Effector memory CD4-positive, alpha-beta T cell (primary cell): ENCODE measurements around the gene C6orf47.

ENCODE experiments used
- DNase-seq, 3 donors: peaks; one replicate each; pipeline ENCODE4 v3.0.0-alpha.2; 2020
- H3K27ac ChIP-seq: 2 replicates; pipeline ENCODE4 v1.7.0; 2013; ENCODE audit warnings: mild to moderate bottlenecking, low read length, moderate library complexity; ENCODE audit not compliant: insufficient read depth, poor library complexity, severe bottlenecking
- H3K27me3 ChIP-seq: replicated peaks from 2 replicates; pipeline ENCODE4 v1.7.0; 2013; ENCODE audit warnings: mild to moderate bottlenecking, low read length; ENCODE audit not compliant: insufficient read depth, control insufficient read depth, poor library complexity, severe bottlenecking
- H3K36me3 ChIP-seq: 2 replicates; pipeline ENCODE4 v1.7.0; 2013; ENCODE audit warnings: mild to moderate bottlenecking, low read length, moderate library complexity; ENCODE audit not compliant: control insufficient read depth, insufficient read depth
- H3K4me1 ChIP-seq: 2 replicates; pipeline ENCODE4 v1.7.0; 2013; ENCODE audit warnings: low read length, mild to moderate bottlenecking; ENCODE audit not compliant: control insufficient read depth, insufficient read depth, poor library complexity, severe bottlenecking
- H3K4me3 ChIP-seq: 2 replicates; pipeline ENCODE4 v1.7.0; 2013; ENCODE audit warnings: low read length, low read depth, mild to moderate bottlenecking; ENCODE audit not compliant: insufficient read depth, poor library complexity, severe bottlenecking
- H3K9me3 ChIP-seq: 2 replicates; pipeline ENCODE4 v1.7.0; 2013; ENCODE audit warnings: mild to moderate bottlenecking, low read length, moderate library complexity; ENCODE audit not compliant: control insufficient read depth

The C6orf47 gene

GRCh38 chr6:31634131-31634530, 26.4 kb downstream of the C6orf47 start:
- Histone ChIP-seq H3K27me3 (no peaks in the 10 kb centered on the region), H3K27ac (no peak overlapping the region), H3K9me3 (no peaks in the 10 kb centered on the region), H3K36me3 (peaks cover 94% of the 10 kb centered on the region), H3K4me1 (no peaks in the 10 kb centered on the region), H3K4me3 (no peak overlapping the region)
- DNase-seq, result no peak

- Histone ChIP-seq H3K36me3 (peaks cover 97% of the 10 kb centered on the region), H3K27me3 (no peaks in the 10 kb centered on the region), H3K4me3 (no peak overlapping the region), H3K9me3 (no peaks in the 10 kb centered on the region), H3K27ac (no peak overlapping the region), H3K4me1 (no peaks in the 10 kb centered on the region)
- DNase-seq, result no peak
Measured at GRCh38 chr6:31633447-31633846, 27.1 kb downstream of the C6orf47 start.

DNA sequence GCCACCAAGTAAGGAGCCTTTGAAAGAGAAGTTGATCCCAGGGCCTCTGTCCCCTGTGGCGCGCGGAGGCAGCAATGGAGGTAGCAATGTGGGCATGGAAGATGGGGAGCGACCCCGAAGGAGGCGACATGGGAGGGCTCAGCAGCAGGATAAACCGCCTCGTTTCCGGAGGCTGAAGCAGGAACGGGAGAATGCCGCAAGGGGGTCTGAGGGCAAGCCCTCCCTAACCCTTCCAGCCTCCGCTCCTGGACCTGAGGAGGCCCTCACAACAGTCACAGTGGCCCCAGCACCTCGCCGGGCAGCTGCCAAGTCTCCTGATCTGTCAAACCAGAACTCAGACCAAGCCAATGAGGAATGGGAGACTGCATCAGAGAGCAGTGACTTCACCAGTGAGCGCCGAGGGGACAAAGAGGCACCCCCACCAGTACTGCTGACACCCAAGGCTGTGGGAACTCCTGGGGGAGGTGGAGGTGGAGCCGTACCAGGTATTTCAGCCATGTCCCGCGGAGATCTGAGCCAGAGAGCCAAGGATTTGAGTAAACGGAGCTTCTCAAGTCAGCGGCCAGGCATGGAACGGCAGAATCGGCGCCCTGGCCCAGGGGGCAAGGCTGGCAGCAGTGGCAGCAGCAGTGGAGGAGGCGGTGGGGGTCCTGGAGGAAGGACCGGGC, 28.2 kb downstream of the C6orf47 start:
- no peaks in the 10 kb centered on the region for H3K4me1 ChIP-seq
- no peak for DNase-seq
- H3K27me3 ChIP-seq, result no peaks in the 10 kb centered on the region
- H3K4me3 ChIP-seq, result no peak overlapping the region
- H3K36me3 ChIP-seq, result peaks cover 99% of the 10 kb centered on the region
- H3K9me3 ChIP-seq, result no peaks in the 10 kb centered on the region
- no peak overlapping the region for H3K27ac ChIP-seq

DNA sequence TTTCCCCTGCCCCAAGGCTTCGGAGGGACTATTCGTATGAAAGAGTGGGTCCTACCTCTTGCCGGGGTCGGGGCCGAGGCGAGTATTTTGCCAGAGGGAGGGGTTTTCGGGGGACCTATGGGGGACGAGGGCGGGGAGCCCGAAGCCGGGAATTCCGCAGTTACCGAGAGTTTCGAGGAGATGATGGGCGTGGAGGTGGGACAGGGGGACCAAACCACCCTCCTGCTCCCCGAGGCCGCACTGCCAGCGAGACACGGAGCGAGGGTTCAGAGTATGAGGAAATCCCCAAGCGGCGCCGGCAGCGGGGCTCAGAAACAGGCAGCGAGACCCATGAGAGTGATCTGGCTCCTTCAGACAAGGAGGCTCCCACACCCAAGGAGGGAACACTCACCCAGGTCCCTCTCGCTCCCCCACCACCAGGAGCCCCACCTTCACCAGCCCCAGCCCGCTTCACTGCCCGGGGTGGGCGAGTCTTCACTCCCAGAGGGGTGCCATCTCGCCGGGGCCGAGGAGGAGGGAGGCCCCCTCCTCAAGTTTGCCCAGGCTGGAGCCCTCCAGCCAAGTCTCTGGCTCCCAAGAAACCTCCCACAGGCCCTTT, 28.8 kb downstream of the C6orf47 start:
- no peak for DNase-seq
- no peaks in the 10 kb centered on the region for H3K27me3 ChIP-seq
- peaks cover 100% of the 10 kb centered on the region for H3K36me3 ChIP-seq
- H3K27ac ChIP-seq, result no peak overlapping the region
- no peak overlapping the region for H3K4me3 ChIP-seq
- no peaks in the 10 kb centered on the region for H3K4me1 ChIP-seq
- no peaks in the 10 kb centered on the region for H3K9me3 ChIP-seq

DNA sequence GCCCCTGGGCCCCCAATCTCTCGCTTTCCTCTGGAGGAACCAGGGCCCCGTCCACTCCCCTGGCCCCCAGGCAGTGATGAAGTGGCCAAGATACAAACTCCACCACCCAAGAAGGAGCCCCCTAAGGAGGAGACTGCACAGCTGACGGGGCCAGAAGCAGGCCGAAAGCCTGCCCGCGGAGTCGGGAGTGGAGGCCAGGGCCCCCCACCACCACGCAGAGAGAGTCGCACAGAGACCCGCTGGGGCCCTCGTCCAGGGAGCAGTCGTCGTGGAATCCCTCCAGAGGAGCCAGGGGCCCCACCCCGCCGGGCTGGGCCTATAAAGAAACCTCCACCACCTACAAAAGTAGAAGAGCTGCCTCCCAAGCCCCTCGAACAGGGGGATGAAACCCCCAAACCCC, 29.4 kb downstream of the C6orf47 start:
- no peaks in the 10 kb centered on the region for H3K4me1 ChIP-seq
- H3K27ac ChIP-seq, result no peak overlapping the region
- no peaks in the 10 kb centered on the region for H3K9me3 ChIP-seq
- H3K36me3 ChIP-seq, result peaks cover 100% of the 10 kb centered on the region
- H3K27me3 ChIP-seq, result no peaks in the 10 kb centered on the region
- H3K4me3 ChIP-seq, result no peak overlapping the region
- DNase-seq, result no peak

DNA sequence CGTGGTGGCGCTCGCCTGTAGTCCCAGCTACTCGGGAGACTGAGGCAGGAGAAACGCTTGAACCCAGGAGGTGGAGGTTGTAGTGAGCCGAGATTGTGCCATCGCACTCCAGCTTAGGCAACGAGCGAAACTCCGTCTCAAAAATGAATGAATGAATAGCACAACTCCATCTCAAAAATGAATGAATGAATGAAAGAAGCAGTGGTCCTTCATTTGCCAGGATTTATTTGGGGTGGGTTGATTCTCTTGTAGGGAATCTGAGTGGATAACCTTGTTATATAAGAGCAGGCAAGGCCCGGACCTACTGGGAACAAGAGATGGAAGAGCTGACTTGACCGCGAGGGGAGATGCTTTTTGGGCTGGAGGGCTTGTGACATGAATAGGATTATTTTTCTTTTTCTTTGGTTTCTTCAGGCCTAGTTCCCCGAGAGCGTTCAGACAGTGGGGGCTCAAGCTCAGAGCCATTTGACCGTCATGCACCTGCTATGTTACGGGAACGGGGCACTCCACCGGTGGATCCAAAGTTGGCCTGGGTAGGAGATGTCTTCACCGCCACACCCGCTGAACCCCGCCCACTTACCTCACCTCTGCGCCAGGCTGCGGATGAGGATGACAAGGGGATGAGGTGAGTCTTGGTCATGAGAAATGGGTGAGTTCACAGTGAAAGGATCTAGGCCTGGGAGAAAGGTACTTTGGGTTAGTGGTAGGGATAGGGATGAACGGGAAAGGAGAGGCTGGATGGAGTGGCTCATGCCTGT, 30.2 kb downstream of the C6orf47 start:
- Histone ChIP-seq H3K4me1 (no peaks in the 10 kb centered on the region), H3K4me3 (no peak overlapping the region), H3K9me3 (no peaks in the 10 kb centered on the region), H3K36me3 (peaks cover 100% of the 10 kb centered on the region), H3K27me3 (no peaks in the 10 kb centered on the region), H3K27ac (no peak overlapping the region)
- no peak for DNase-seq

- Histone ChIP-seq H3K4me1 (no peaks in the 10 kb centered on the region), H3K9me3 (no peaks in the 10 kb centered on the region), H3K4me3 (no peak overlapping the region), H3K36me3 (peaks cover 100% of the 10 kb centered on the region), H3K27ac (no peak overlapping the region), H3K27me3 (no peaks in the 10 kb centered on the region)
- DNase-seq, result no peak
Measured at GRCh38 chr6:31629014-31629413, 31.6 kb downstream of the C6orf47 start.

GRCh38 chr6:31627690-31628287, 32.8 kb downstream of the C6orf47 start:
- Histone ChIP-seq H3K27ac (no peak overlapping the region), H3K4me3 (no peak overlapping the region), H3K36me3 (peaks cover 96% of the 10 kb centered on the region), H3K4me1 (no peaks in the 10 kb centered on the region), H3K27me3 (no peaks in the 10 kb centered on the region), H3K9me3 (no peaks in the 10 kb centered on the region)
- no peak for DNase-seq

DNA sequence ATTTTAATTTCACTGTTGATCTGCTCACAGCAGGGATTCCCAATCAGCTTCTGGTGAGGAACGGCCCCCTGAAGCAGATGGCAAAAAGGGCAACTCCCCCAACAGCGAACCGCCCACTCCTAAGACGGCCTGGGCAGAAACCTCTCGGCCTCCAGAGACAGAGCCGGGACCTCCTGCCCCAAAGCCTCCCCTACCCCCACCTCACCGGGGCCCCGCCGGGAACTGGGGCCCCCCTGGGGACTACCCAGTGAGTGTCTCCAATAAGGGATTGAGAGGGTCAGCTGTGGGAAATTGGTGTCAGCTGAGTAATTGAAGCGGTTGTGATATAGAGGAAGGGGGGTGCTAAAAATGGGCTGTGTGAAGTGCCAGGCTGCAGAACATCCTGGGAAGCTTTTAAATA, 33.6 kb downstream of the C6orf47 start:
- Histone ChIP-seq H3K4me3 (no peak overlapping the region), H3K27me3 (no peaks in the 10 kb centered on the region), H3K27ac (no peak overlapping the region), H3K9me3 (no peaks in the 10 kb centered on the region), H3K36me3 (peaks cover 87% of the 10 kb centered on the region), H3K4me1 (no peaks in the 10 kb centered on the region)
- no peak for DNase-seq

- DNase-seq, result no peak
- Histone ChIP-seq H3K27me3 (no peaks in the 10 kb centered on the region), H3K36me3 (peaks cover 59% of the 10 kb centered on the region), H3K27ac (no peak overlapping the region), H3K4me1 (peaks cover 7% of the 10 kb centered on the region), H3K4me3 (no peak overlapping the region), H3K9me3 (no peaks in the 10 kb centered on the region)
Measured at GRCh38 chr6:31624070-31624469, 36.5 kb downstream of the C6orf47 start.
